HepG2 (cell line): Measurements from ENCODE around the gene ZBTB7B. TPM values are rescaled to one million over a fixed set of nuclear protein-coding genes. Genes with fewer than 3 reads are reported as not detected.

Source experiments
- ELF3 ChIP-seq: IDR thresholded peaks from 2 replicates; pipeline ENCODE4 v1.6.1; 2016; ENCODE audit warnings: missing genetic modification reagents, missing compliant biosample characterization
- ESRRA ChIP-seq: sonication (generic); formaldehyde crosslinking; IDR thresholded peaks from 2 replicates; pipeline ENCODE4 v1.5.1; 2020; ENCODE audit warnings: mild to moderate bottlenecking, low read depth, missing genetic modification reagents
- GABPB1 ChIP-seq: IDR thresholded peaks from 2 replicates; pipeline ENCODE4 v1.6.1; 2016; ENCODE audit warnings: mild to moderate bottlenecking, missing genetic modification reagents, moderate library complexity, missing compliant biosample characterization
- HNRNPL ChIP-seq: fragments of 200-400 bp; formaldehyde crosslinking; IDR thresholded peaks from 2 replicates; pipeline ENCODE4 v1.6.1; 2017; ENCODE audit warnings: mild to moderate bottlenecking, low read depth, low read length
- MEIS2 ChIP-seq: sonication (generic); formaldehyde crosslinking; IDR thresholded peaks from 2 replicates; pipeline ENCODE4 v1.9.0; 2021; ENCODE audit warnings: mild to moderate bottlenecking, missing genetic modification reagents
- MIER2 ChIP-seq: IDR thresholded peaks from 2 replicates; pipeline ENCODE4 v1.6.1; 2016; ENCODE audit warnings: missing biosample characterization, missing genetic modification reagents
- MXI1 ChIP-seq: IDR thresholded peaks from 3 replicates; pipeline ENCODE4 v1.6.1; 2012; ENCODE audit warnings: low read depth, low read length, inconsistent platforms, borderline replicate concordance
- NONO ChIP-seq, 2 experiments: fragments of 450-650 bp in 1 of 2; sonication (generic) in 1 of 2; formaldehyde crosslinking in 1 of 2; IDR thresholded peaks in 1 of 2; conservative IDR thresholded peaks in 1 of 2; 2 replicates each; pipeline versions ENCODE4 v1.6.1 to v1.8.0; 2017 to 2022; ENCODE audit warnings: mild to moderate bottlenecking in 1 of 2, missing genetic modification reagents in 1 of 2, moderate library complexity in 1 of 2
- NR2F6 ChIP-seq, 2 experiments: IDR thresholded peaks; 2 replicates each; pipeline ENCODE4 v1.6.1; 2016; ENCODE audit warnings: antibody characterized with exemption in 1 of 2, mild to moderate bottlenecking in 1 of 2
- RXRA ChIP-seq: sonication (generic); formaldehyde crosslinking; IDR thresholded peaks from 2 replicates; pipeline ENCODE4 v1.5.1; 2020; ENCODE audit warnings: missing genetic modification reagents
- SSRP1 ChIP-seq: IDR thresholded peaks from 2 replicates; pipeline ENCODE4 v1.6.1; 2016; ENCODE audit warnings: control low read depth
- TMF1 ChIP-seq: sonication (generic); formaldehyde crosslinking; IDR thresholded peaks from 2 replicates; pipeline ENCODE4 v1.8.1; 2022; ENCODE audit warnings: low read depth, missing genetic modification reagents
- YEATS2 ChIP-seq: sonication (generic); formaldehyde crosslinking; IDR thresholded peaks from 2 replicates; pipeline ENCODE4 v1.4.0; 2020; ENCODE audit warnings: missing genetic modification reagents, borderline replicate concordance
- ZBTB7A ChIP-seq: sonication (generic); formaldehyde crosslinking; IDR thresholded peaks from 2 replicates; pipeline ENCODE4 v1.8.0; 2022; ENCODE audit warnings: mild to moderate bottlenecking, missing genetic modification reagents
- ZNF24 ChIP-seq: fragments of 450-650 bp; IDR thresholded peaks from 2 replicates; pipeline ENCODE4 v1.6.1; 2017; ENCODE audit warnings: antibody characterized with exemption, mild to moderate bottlenecking
- ZNF263 ChIP-seq: sonication (generic); formaldehyde crosslinking; IDR thresholded peaks from 2 replicates; pipeline ENCODE4 v1.4.0; 2020; ENCODE audit warnings: missing genetic modification reagents
- ZNF609 ChIP-seq: sonication (generic); formaldehyde crosslinking; IDR thresholded peaks from 2 replicates; pipeline ENCODE4 v1.4.0; 2020; ENCODE audit warnings: mild to moderate bottlenecking, missing genetic modification reagents, borderline replicate concordance
- polyA plus RNA-seq, 8 experiments: library from polyadenylated mRNA; depleted of rRNA in 3 of 8; stranded (reverse) in 7 of 8; unstranded in 1 of 8; fragments of >200 nt; fragmentation: Illumina TruSeq in 4 of 8; extraction: Trizol in 4 of 8; gene quantifications; 2 replicates each; pipeline versions ENCODE4 v1.2.1 to v1.2.3, GENCODE V29; 2011 to 2016; ENCODE audit warnings: low read depth in 4 of 8, missing spikeins in 1 of 8, mixed read lengths in 1 of 8; ENCODE audit not compliant: insufficient read depth in 1 of 8
- total RNA-seq, 5 experiments: library from RNA; depleted of rRNA; stranded (reverse); fragments of >200 nt; fragmentation: Illumina TruSeq; extraction: Trizol; gene quantifications; 2 replicates each; pipeline ENCODE4 v1.2.3, GENCODE V29; 2016; ENCODE audit warnings: low read depth in 1 of 5
- TF ChIP-seq, protein P1 (sequence below): sonication (generic); formaldehyde crosslinking; IDR thresholded peaks from 2 replicates; pipeline ENCODE4 v1.4.0; 2020; ENCODE audit warnings: missing genetic modification reagents, low read depth, mild to moderate bottlenecking, borderline replicate concordance
- TF ChIP-seq, protein P2 (sequence below): sonication (generic); formaldehyde crosslinking; IDR thresholded peaks from 2 replicates; pipeline ENCODE4 v1.4.0; 2020; ENCODE audit warnings: missing genetic modification reagents

ZBTB7B gene
- total and polyA plus RNA-seq, 2 of the 13 experiments (the other 11 are each of a cell fraction or from before 2014, with no cell fraction given), result 15.5 to 17.5 TPM

GRCh38 chr1:155061381-155062150 is 59.0 kb downstream of the ZBTB7B start (continued):
- TF ChIP-seq, protein P1, sequence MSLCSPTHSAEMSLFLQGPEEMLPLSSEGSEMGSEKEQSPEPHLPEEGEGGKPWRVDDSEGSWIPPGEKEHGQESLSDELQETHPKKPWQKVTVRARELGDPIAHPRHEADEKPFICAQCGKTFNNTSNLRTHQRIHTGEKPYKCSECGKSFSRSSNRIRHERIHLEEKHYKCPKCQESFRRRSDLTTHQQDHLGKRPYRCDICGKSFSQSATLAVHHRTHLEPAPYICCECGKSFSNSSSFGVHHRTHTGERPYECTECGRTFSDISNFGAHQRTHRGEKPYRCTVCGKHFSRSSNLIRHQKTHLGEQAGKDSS (CRISPR knock-in tag), result peak; percentile 49; the same call in 1 of the 2 replicates
- TF ChIP-seq GABPB1 (peak; percentile 49; the same call in 1 of the 2 replicates), SSRP1 (CRISPR knock-in tag) (no peak), ESRRA (CRISPR knock-in tag) (peak; percentile 51; the same call in 1 of the 2 replicates), YEATS2 (CRISPR knock-in tag) (peak; percentile 57; the same call in 1 of the 2 replicates), ZNF609 (0 out of 2 replicates have a peak, but pooled peaks have one; percentile 33), NR2F6 (IDR thresholded peaks at IDR 0.05) (no peak), NR2F6 (CRISPR knock-in tag; IDR thresholded peaks at IDR 0.05) (peak; percentile 64; the same call in 1 of the 2 replicates), ZNF24 (no peak), MEIS2 (0 out of 2 replicates have a peak, but pooled peaks have one; percentile 22), TMF1 (CRISPR knock-in tag) (0 out of 2 replicates have a peak, but pooled peaks have one; percentile 24), MXI1 (peak; percentile 39; the same call in 1 of the 3 replicates), NONO (IDR thresholded peaks at IDR 0.05) (no peak), NONO (CRISPR knock-in tag; conservative IDR thresholded peaks at IDR 0.05) (peak; percentile 44; the same call in 1 of the 2 replicates), RXRA (CRISPR knock-in tag) (peak; percentile 33), MIER2 (CRISPR knock-in tag) (0 out of 2 replicates have a peak, but pooled peaks have one; percentile 13), HNRNPL (0 out of 2 replicates have a peak, but pooled peaks have one; percentile 45), ZBTB7A (CRISPR knock-in tag) (0 out of 2 replicates have a peak, but pooled peaks have one; percentile 36), ZNF263 (CRISPR knock-in tag) (0 out of 2 replicates have a peak, but pooled peaks have one; percentile 41), ELF3 (CRISPR knock-in tag) (peak; percentile 35; the same call in 1 of the 2 replicates)
- TF ChIP-seq, protein P2, sequence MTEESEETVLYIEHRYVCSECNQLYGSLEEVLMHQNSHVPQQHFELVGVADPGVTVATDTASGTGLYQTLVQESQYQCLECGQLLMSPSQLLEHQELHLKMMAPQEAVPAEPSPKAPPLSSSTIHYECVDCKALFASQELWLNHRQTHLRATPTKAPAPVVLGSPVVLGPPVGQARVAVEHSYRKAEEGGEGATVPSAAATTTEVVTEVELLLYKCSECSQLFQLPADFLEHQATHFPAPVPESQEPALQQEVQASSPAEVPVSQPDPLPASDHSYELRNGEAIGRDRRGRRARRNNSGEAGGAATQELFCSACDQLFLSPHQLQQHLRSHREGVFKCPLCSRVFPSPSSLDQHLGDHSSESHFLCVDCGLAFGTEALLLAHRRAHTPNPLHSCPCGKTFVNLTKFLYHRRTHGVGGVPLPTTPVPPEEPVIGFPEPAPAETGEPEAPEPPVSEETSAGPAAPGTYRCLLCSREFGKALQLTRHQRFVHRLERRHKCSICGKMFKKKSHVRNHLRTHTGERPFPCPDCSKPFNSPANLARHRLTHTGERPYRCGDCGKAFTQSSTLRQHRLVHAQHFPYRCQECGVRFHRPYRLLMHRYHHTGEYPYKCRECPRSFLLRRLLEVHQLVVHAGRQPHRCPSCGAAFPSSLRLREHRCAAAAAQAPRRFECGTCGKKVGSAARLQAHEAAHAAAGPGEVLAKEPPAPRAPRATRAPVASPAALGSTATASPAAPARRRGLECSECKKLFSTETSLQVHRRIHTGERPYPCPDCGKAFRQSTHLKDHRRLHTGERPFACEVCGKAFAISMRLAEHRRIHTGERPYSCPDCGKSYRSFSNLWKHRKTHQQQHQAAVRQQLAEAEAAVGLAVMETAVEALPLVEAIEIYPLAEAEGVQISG (CRISPR knock-in tag), result peak; percentile 15; the same call in 1 of the 2 replicates
